Measurements from ENCODE around the gene VDAC1. TPM values are rescaled to one million over a fixed set of nuclear protein-coding genes. Genes with fewer than 3 reads are reported as not detected.

VDAC1 gene
- total RNA-seq, 1 donor from 2014 or later: 119 TPM

DNA sequence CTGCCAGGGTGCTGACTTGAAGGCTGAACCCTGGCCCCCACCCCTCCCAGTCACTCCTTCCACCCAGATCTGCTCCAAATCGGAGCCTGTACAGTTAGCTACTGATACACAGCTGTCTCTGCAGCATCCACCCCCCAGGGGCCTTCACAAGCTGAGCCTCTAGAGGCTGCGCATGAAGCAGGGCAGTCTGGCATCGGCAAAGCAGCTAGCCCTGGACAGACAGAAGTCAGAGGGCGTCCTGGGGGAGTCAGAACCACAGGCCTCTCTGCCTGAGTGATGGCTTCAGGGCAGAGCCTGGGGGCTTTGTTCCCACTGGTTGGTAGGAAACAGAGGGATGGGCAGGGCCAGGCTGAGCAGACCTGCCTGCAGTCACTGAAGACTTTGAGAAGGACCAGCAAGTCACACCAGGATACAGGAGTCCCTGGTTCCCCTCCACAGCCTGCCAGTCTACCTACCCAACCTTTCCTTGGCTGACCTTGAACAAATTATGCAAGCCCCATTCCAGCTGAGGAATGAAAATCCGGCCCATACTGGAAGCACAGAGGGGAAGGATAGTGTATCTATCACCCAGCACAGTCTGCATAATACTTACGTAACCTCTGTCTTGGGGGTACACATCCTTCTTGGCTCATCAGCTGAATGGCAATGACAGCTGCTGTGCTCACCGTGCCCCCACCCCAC, 8.8 kb downstream of the VDAC1 start:
- Mint-ChIP-seq H3K27me3 (ENCODE audit: unreplicated experiment) (no peaks in the 10 kb centered on the region), H3K27ac (ENCODE audit: unreplicated experiment) (peak overlapping the region; percentile 23), H3K9me3 (ENCODE audit: unreplicated experiment) (no peaks in the 10 kb centered on the region), H3K4me1 (ENCODE audit: unreplicated experiment) (peaks cover 57% of the 10 kb centered on the region), H3K4me3 (ENCODE audit: unreplicated experiment) (no peak overlapping the region), H3K36me3 (ENCODE audit: unreplicated experiment) (peaks cover 3% of the 10 kb centered on the region)
- no peak for DNase-seq (ENCODE audit: extremely low spot score, unreplicated experiment)
- TF ChIP-seq, protein P1, sequence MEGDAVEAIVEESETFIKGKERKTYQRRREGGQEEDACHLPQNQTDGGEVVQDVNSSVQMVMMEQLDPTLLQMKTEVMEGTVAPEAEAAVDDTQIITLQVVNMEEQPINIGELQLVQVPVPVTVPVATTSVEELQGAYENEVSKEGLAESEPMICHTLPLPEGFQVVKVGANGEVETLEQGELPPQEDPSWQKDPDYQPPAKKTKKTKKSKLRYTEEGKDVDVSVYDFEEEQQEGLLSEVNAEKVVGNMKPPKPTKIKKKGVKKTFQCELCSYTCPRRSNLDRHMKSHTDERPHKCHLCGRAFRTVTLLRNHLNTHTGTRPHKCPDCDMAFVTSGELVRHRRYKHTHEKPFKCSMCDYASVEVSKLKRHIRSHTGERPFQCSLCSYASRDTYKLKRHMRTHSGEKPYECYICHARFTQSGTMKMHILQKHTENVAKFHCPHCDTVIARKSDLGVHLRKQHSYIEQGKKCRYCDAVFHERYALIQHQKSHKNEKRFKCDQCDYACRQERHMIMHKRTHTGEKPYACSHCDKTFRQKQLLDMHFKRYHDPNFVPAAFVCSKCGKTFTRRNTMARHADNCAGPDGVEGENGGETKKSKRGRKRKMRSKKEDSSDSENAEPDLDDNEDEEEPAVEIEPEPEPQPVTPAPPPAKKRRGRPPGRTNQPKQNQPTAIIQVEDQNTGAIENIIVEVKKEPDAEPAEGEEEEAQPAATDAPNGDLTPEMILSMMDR (IDR thresholded peaks at IDR 0.05): no peak

DNA sequence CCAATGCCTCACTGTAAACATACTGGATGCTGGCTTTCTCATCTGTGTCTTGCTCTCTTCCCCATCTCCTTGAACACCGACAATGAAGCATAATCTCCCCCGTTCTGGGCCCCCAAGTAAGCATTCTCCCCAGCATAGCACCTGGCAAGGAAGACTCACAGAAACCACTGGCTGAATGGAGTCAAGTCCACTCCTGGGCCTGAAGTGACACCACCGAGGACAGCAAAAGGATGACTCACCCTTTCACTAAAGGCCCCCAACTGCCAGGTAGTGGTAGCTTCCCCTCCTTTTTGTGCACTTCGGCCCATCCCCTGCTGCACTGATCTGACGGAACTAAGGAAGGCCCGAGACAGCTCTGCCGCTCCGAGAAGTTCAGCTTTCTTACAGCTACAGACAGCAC, 9.4 kb downstream of the VDAC1 start:
- no peak overlapping the region for H3K4me3 Mint-ChIP-seq (ENCODE audit: unreplicated experiment)
- TF ChIP-seq, protein P1 (IDR thresholded peaks at IDR 0.05): no peak
- H3K27me3 Mint-ChIP-seq (ENCODE audit: unreplicated experiment): no peaks in the 10 kb centered on the region
- H3K36me3 Mint-ChIP-seq (ENCODE audit: unreplicated experiment): peaks cover 7% of the 10 kb centered on the region
- no peak for DNase-seq (ENCODE audit: extremely low spot score, unreplicated experiment)
- H3K9me3 Mint-ChIP-seq (ENCODE audit: unreplicated experiment): no peaks in the 10 kb centered on the region
- H3K4me1 Mint-ChIP-seq (ENCODE audit: unreplicated experiment): peaks cover 58% of the 10 kb centered on the region
- no peak overlapping the region for H3K27ac Mint-ChIP-seq (ENCODE audit: unreplicated experiment)

DNA sequence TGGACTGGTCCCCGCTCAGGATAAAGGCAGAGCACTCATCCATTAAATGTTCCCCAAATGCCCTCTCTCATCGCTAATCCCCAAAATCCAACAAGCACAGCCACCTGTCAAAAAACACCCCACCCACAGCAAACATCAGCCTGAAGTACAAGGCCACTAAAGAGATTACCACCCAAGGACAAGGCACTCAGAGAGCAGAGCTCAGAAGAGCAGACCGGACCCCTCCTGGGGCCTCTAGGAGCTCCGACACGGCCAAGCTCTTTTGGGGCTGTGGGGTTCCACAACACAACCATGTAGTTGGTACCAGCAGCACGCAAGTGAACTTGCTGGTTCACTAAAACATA, 9.8 kb downstream of the VDAC1 start:
- TF ChIP-seq, protein P1 (IDR thresholded peaks at IDR 0.05): no peak
- peaks cover 8% of the 10 kb centered on the region for H3K36me3 Mint-ChIP-seq (ENCODE audit: unreplicated experiment)
- no peak for DNase-seq (ENCODE audit: extremely low spot score, unreplicated experiment)
- no peaks in the 10 kb centered on the region for H3K27me3 Mint-ChIP-seq (ENCODE audit: unreplicated experiment)
- peak overlapping the region; percentile 32 for H3K27ac Mint-ChIP-seq (ENCODE audit: unreplicated experiment)
- H3K4me1 Mint-ChIP-seq (ENCODE audit: unreplicated experiment): peaks cover 55% of the 10 kb centered on the region
- no peaks in the 10 kb centered on the region for H3K9me3 Mint-ChIP-seq (ENCODE audit: unreplicated experiment)
- no peak overlapping the region for H3K4me3 Mint-ChIP-seq (ENCODE audit: unreplicated experiment)

DNA sequence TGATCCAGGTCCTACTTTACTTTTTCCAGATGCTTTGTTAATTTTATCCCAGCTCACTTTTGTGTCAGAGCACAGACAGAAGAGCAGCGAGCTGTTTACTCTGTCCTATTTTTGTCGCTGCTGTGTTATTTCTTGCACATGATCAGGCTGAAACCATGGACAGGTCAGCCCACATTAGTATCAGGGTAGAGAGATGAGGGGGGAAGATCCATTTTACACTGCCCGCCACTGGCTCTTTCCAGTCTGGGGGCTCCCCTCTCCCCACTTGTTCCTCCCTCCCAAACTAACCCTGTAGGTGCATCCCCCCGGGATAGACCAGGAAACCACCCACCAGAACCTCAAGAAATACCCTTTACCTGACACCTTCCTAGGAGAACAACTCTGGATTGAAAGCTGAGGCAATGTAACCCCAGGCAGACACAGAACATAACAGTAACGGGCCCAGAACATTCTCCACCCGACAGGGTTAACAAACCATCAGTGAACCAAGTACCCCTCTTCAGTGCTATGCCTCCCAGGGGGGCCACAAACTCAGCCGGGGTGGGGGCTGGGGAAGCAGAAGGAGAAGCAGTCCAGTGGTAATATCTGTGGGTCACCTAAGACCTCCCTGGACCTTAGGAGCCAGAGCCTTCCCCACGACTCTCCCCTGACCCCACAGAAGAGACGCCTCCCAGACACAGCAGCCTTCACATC, 10.3 kb downstream of the VDAC1 start:
- peak overlapping the region; percentile 32 for H3K27ac Mint-ChIP-seq (ENCODE audit: unreplicated experiment)
- no peak overlapping the region for H3K4me3 Mint-ChIP-seq (ENCODE audit: unreplicated experiment)
- H3K36me3 Mint-ChIP-seq (ENCODE audit: unreplicated experiment): peaks cover 8% of the 10 kb centered on the region
- no peaks in the 10 kb centered on the region for H3K9me3 Mint-ChIP-seq (ENCODE audit: unreplicated experiment)
- peaks cover 52% of the 10 kb centered on the region for H3K4me1 Mint-ChIP-seq (ENCODE audit: unreplicated experiment)
- no peaks in the 10 kb centered on the region for H3K27me3 Mint-ChIP-seq (ENCODE audit: unreplicated experiment)
- TF ChIP-seq, protein P1 (IDR thresholded peaks at IDR 0.05): no peak
- no peak for DNase-seq (ENCODE audit: extremely low spot score, unreplicated experiment)

DNA sequence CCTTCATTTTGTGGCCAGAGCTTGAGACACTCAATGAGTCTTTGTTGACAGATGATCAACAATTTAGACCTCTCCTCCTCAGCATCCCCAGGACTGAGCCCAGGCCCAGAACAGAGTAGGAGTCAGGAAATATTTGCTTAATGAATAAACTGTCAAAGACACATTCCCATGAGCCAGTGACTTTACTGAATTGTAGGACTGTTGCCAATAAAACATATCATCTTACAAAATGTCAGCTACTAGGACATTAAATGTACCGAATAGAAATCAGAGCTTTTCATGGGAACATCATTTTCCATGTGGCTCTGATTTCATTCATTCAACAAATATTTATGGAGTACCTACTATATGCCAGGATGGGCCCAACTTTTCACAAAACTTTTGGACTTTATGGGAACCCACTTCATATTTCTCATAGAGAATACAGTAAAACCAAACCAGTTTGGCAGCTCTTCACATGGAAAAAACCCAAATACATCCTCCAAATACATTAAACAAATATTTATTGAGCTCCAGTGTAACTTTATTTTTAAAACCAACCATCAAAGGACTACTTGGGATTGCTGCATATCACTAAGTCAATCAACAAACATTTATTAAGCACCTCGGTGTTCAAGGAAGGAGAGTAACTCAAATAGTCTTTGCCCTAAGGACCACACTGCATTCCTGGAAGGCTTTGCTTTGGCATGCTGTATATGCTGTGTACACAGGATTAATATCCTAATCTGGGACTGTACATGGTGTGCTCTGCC, 11.4 kb downstream of the VDAC1 start:
- peaks cover 51% of the 10 kb centered on the region for H3K4me1 Mint-ChIP-seq (ENCODE audit: unreplicated experiment)
- H3K4me3 Mint-ChIP-seq (ENCODE audit: unreplicated experiment): no peak overlapping the region

More for the DNA sequence above, 11.4 kb downstream of the VDAC1 start:
- TF ChIP-seq, protein P1 (IDR thresholded peaks at IDR 0.05): no peak
- Mint-ChIP-seq H3K9me3 (ENCODE audit: unreplicated experiment) (no peaks in the 10 kb centered on the region), H3K27ac (ENCODE audit: unreplicated experiment) (peak overlapping the region; percentile 52), H3K27me3 (ENCODE audit: unreplicated experiment) (no peaks in the 10 kb centered on the region), H3K36me3 (ENCODE audit: unreplicated experiment) (peaks cover 14% of the 10 kb centered on the region)
- no peak for DNase-seq (ENCODE audit: extremely low spot score, unreplicated experiment)

Data from osteocyte (in vitro differentiated cells).